ENCODE data around the gene AMDHD2.

Gene AMDHD2

DNA sequence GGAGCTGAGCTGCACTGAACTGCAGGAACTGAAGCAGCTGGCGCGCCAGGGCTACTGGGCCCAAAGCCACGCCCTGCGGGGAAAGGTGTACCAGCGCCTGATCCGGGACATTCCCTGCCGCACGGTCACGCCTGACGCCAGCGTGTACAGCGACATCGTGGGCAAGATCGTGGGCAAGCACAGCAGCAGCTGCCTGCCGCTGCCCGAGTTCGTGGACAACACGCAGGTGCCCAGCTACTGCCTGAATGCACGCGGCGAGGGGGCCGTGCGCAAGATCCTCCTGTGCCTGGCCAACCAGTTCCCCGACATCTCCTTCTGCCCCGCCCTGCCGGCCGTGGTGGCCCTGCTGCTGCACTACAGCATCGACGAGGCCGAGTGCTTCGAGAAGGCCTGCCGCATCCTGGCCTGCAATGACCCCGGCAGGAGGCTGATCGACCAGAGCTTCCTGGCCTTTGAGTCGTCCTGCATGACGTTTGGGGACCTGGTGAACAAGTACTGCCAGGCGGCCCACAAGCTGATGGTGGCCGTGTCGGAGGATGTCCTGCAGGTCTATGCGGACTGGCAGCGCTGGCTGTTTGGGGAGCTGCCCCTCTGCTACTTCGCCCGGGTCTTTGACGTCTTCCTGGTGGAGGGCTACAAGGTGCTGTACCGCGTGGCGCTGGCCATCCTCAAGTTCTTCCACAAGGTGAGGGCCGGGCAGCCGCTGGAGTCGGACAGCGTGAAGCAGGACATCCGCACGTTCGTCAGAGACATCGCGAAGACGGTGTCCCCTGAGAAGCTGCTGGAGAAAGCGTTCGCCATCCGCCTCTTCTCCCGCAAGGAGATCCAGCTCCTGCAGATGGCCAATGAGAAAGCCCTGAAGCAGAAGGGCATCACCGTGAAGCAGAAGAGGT, 23.7 kb upstream of the AMDHD2 start:
- Histone ChIP-seq H3K4me3 (ENCODE audit: low read length, poor library complexity, severe bottlenecking) (no peak overlapping the region), H3K36me3 (ENCODE audit: insufficient read depth, low read length) (no peaks in the 10 kb centered on the region; the same call in 1 of the 2 replicates), H2AFZ (ENCODE audit: low read length) (no peak overlapping the region), H3K27me3 (ENCODE audit: insufficient read depth, low read length, poor library complexity, severe bottlenecking) (no peaks in the 10 kb centered on the region), H3F3A (ENCODE audit: low read depth) (no peaks in the 10 kb centered on the region), H3K9me2 (replicated peaks; ENCODE audit: low read depth, low read length) (no peaks in the 10 kb centered on the region), H4K20me1 (ENCODE audit: insufficient read depth, low read length, poor library complexity, severe bottlenecking) (no peaks in the 10 kb centered on the region), H3K4me2 (ENCODE audit: low read depth, low read length, poor library complexity, severe bottlenecking) (no peak overlapping the region), H3K9ac (ENCODE audit: low read depth, low read length, poor library complexity, severe bottlenecking) (no peak overlapping the region), H3K4me1 (ENCODE audit: insufficient read depth, low read length, poor library complexity, severe bottlenecking) (no peaks in the 10 kb centered on the region), H3K9me3 (ENCODE audit: insufficient read depth, low read depth, low read length) (no peaks in the 10 kb centered on the region), H3K79me2 (ENCODE audit: insufficient read depth, low read length) (no peaks in the 10 kb centered on the region)
- TF ChIP-seq, protein P1, sequence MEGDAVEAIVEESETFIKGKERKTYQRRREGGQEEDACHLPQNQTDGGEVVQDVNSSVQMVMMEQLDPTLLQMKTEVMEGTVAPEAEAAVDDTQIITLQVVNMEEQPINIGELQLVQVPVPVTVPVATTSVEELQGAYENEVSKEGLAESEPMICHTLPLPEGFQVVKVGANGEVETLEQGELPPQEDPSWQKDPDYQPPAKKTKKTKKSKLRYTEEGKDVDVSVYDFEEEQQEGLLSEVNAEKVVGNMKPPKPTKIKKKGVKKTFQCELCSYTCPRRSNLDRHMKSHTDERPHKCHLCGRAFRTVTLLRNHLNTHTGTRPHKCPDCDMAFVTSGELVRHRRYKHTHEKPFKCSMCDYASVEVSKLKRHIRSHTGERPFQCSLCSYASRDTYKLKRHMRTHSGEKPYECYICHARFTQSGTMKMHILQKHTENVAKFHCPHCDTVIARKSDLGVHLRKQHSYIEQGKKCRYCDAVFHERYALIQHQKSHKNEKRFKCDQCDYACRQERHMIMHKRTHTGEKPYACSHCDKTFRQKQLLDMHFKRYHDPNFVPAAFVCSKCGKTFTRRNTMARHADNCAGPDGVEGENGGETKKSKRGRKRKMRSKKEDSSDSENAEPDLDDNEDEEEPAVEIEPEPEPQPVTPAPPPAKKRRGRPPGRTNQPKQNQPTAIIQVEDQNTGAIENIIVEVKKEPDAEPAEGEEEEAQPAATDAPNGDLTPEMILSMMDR (conservative IDR thresholded peaks at IDR 0.05; ENCODE audit: low read length) = no peak
- TF ChIP-seq EZH2phosphoT487 (IDR thresholded peaks at IDR 0.05; ENCODE audit: borderline replicate concordance) = no peak

DNA sequence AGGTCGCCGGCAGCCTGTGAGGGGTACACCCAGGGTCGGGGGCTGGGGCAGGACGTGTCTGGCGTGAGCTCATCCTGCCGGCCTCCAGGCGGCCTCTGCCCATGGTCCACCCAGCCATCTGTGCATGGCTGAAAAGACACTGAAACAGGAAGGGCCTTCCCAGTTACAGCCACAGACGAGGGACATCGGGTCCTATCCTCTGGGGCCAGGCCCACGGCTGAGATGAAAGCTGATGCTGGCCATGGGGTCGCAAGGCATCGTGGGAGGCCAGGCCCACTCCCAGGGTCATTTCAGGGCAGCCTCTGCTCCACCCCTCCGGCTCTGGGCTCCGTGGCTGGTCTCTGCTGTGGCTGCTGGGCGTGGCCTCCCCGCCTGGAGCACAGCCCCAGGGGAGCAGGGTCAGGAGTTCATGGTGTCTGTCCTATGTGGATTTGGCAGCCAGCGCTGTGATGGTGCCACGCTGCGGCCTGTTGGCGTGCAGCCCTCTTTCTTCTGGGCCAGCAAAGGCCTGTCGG, 23.0 kb upstream of the AMDHD2 start:
- no peaks in the 10 kb centered on the region; the same call in 1 of the 2 replicates for H3K36me3 ChIP-seq (ENCODE audit: insufficient read depth, low read length)
- TF ChIP-seq EZH2phosphoT487 (IDR thresholded peaks at IDR 0.05; ENCODE audit: borderline replicate concordance) = no peak
- TF ChIP-seq, protein P1 (conservative IDR thresholded peaks at IDR 0.05; ENCODE audit: low read length) = no peak
- H3K4me2 ChIP-seq (ENCODE audit: low read depth, low read length, poor library complexity, severe bottlenecking) = no peak overlapping the region

DNA sequence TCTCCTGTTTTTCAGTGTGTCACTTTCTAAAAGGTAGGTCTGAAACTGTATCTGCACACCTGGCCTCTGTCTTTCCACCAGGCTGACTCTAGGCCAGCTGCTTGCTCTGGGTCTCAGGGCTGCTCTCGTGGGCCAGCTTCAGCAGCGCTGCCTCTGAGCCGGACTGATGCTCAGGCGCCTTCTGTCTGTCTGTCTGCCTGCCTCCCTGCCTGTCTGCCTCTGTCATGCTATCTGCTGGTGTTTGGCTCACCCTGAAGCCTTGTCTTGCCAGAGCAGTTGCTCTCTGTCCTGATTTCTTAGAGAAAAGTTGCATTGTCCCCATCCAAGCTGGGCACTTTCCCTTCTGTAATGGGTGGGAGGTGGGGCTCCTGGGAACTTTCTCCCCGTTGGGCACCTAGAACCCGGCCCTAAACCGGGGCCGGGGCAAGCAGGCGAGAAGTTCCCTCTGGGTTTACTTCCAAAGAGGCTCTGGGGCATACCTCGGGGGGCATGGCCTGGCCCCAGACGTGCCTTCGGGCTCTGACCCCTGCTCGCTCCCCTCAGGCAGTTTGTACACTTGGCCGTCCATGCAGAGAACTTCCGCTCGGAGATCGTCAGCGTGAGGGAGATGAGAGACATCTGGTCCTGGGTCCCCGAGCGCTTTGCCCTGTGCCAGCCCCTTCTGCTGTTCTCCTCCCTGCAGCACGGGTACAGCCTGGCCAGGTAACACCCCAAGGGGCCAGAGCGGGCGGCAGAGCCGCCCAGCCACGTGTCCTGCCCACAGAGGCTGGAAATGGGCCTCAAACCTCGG, 22.3 kb upstream of the AMDHD2 start:
- no peaks in the 10 kb centered on the region for H3K9me3 ChIP-seq (ENCODE audit: insufficient read depth, low read depth, low read length)
- H3K4me2 ChIP-seq (ENCODE audit: low read depth, low read length, poor library complexity, severe bottlenecking) = no peak overlapping the region
- TF ChIP-seq EZH2phosphoT487 (IDR thresholded peaks at IDR 0.05; ENCODE audit: borderline replicate concordance) = no peak
- TF ChIP-seq, protein P1 (conservative IDR thresholded peaks at IDR 0.05; ENCODE audit: low read length) = no peak
- H4K20me1 ChIP-seq (ENCODE audit: insufficient read depth, low read length, poor library complexity, severe bottlenecking) = no peaks in the 10 kb centered on the region
- H3K9me2 ChIP-seq (replicated peaks; ENCODE audit: low read depth, low read length) = no peaks in the 10 kb centered on the region
- H3K79me2 ChIP-seq (ENCODE audit: insufficient read depth, low read length) = no peaks in the 10 kb centered on the region
- H3K27me3 ChIP-seq (ENCODE audit: insufficient read depth, low read length, poor library complexity, severe bottlenecking) = no peaks in the 10 kb centered on the region
- no peak overlapping the region for H3K9ac ChIP-seq (ENCODE audit: low read depth, low read length, poor library complexity, severe bottlenecking)
- H3K4me3 ChIP-seq (ENCODE audit: low read length, poor library complexity, severe bottlenecking) = no peak overlapping the region
- H3K4me1 ChIP-seq (ENCODE audit: insufficient read depth, low read length, poor library complexity, severe bottlenecking) = no peaks in the 10 kb centered on the region
- H2AFZ ChIP-seq (ENCODE audit: low read length) = no peak overlapping the region
- H3K36me3 ChIP-seq (ENCODE audit: insufficient read depth, low read length) = no peaks in the 10 kb centered on the region; the same call in 1 of the 2 replicates
- H3F3A ChIP-seq (ENCODE audit: low read depth) = no peaks in the 10 kb centered on the region

More for the DNA sequence above, 23.0 kb upstream of the AMDHD2 start:
- H3K9me2 ChIP-seq (replicated peaks; ENCODE audit: low read depth, low read length) = no peaks in the 10 kb centered on the region
- no peak overlapping the region for H2AFZ ChIP-seq (ENCODE audit: low read length)
- no peaks in the 10 kb centered on the region for H3F3A ChIP-seq (ENCODE audit: low read depth)
- H3K4me1 ChIP-seq (ENCODE audit: insufficient read depth, low read length, poor library complexity, severe bottlenecking) = no peaks in the 10 kb centered on the region
- H3K9me3 ChIP-seq (ENCODE audit: insufficient read depth, low read depth, low read length) = no peaks in the 10 kb centered on the region
- no peaks in the 10 kb centered on the region for H3K27me3 ChIP-seq (ENCODE audit: insufficient read depth, low read length, poor library complexity, severe bottlenecking)
- no peak overlapping the region for H3K4me3 ChIP-seq (ENCODE audit: low read length, poor library complexity, severe bottlenecking)
- H3K9ac ChIP-seq (ENCODE audit: low read depth, low read length, poor library complexity, severe bottlenecking) = no peak overlapping the region
- no peaks in the 10 kb centered on the region for H4K20me1 ChIP-seq (ENCODE audit: insufficient read depth, low read length, poor library complexity, severe bottlenecking)
- no peaks in the 10 kb centered on the region for H3K79me2 ChIP-seq (ENCODE audit: insufficient read depth, low read length)
